COLO668 (cell line): Measurements from ENCODE around the gene ATCAY.
"Not testable (repeated sequence)": the region's sequence is repeated elsewhere in the genome, so short reads cannot be mapped to it uniquely, and the experiment has no call there.

ENCODE experiments used
- DNase-seq: peaks from one replicate; lab custom pipeline; 2025; ENCODE audit not compliant: unreplicated experiment; lab: John Stamatoyannopoulos, UW

The ATCAY gene

DNA sequence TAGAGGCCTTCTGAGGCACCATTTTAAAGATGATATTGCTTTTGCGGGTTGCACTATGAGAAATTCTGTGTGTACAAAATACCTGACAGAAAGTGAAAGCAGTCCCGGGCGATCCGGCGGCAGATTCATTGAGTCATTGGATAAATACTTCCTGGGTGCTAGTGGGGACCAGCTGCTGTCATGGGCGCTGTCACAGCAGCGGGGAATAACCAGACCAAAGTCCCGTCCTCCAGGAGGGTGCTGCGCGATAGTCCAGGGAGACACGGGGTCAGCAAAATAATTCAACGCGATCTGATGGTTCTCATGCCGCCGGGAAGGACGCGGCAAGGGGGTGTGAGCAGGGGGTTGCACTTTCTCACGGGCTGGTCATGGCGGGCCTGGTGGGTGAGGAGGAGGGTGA, 25.2 kb upstream of the ATCAY start:
- DNase-seq = peak; percentile 75

DNA sequence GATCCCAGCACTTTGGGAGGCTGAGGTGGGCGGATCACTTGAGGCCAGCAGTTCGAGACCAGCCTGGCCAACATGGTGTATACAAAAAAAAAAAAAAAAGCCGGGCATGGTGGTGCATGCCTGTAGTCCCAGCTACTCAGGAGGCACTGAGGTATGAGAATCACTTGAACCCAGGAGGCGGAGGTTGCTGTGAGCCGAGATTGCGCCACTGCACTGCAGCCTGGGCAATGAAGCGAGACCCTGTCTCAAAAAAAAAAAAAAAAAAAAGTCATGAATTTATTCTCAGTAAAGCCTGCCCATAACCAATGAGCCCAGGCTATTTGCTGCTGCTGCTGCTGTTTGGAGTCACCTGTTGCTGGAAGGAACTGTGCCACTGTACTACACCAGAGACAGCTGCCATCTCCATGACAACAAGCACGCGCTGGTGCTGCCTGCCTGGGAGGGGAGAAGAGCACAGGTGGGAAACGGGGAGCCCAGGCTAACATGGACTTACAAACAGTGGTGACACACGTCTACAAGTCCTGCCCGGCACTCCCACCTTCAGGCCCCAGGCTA, 23.0 kb upstream of the ATCAY start:
- DNase-seq = peak; percentile 60

GRCh38 chr19:3860499-3860898, 20.0 kb upstream of the ATCAY start:
- DNase-seq = no peak

DNA sequence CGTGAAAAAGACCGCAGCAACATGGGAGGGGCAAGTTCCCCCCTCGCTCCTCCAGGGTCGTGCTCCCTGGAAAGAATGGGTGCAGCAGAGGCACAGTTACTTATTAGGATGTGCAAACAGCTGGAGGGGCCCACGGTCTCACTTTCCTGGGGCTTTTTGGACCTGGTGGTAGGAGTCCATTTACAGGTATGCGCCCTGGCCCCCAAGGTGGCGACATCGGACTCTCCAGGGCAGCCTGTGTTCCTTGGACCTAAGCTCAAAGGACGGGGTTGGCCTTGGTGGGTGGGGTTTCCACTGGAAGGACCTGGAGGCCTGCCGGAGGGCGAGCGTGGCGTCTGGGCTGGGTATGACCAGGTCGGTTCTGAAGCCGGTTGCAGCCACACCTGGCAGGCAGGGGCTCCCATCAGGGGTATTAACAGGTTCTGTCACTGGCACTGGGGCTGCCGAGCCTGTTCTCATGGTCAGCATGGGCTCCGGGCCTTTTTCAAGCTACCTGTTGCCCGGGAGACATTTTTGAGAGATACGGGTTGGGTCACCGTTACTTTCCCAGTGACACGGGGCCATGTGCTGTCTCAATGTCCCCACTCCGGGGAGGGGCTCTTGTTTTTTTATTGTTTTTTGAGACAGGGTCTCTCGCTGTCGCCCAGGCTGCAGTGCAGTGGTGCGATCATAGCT, 17.5 kb upstream of the ATCAY start:
- DNase-seq = no peak

DNA sequence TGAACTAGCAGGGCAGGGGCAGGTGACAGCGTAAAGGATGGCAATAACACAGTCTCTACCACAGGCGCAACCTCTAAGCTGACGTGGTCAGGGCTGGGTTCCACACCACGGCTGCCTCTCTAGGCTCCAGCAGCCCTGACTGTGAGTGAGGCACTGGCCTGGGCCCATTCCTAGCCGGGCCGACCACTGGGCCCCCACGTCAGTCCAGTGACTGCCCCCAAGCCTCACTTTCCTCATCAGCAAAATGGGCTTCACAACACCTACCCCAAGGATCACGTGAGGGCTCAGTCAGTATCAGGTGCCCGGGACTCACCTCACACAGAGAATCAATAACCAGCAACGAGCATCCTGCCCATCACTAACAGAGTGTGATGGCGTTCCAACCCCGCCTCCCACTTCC, 16.8 kb upstream of the ATCAY start:
- DNase-seq = no peak

GRCh38 chr19:3866910-3867638, 13.4 kb upstream of the ATCAY start:
- DNase-seq = no peak

DNA sequence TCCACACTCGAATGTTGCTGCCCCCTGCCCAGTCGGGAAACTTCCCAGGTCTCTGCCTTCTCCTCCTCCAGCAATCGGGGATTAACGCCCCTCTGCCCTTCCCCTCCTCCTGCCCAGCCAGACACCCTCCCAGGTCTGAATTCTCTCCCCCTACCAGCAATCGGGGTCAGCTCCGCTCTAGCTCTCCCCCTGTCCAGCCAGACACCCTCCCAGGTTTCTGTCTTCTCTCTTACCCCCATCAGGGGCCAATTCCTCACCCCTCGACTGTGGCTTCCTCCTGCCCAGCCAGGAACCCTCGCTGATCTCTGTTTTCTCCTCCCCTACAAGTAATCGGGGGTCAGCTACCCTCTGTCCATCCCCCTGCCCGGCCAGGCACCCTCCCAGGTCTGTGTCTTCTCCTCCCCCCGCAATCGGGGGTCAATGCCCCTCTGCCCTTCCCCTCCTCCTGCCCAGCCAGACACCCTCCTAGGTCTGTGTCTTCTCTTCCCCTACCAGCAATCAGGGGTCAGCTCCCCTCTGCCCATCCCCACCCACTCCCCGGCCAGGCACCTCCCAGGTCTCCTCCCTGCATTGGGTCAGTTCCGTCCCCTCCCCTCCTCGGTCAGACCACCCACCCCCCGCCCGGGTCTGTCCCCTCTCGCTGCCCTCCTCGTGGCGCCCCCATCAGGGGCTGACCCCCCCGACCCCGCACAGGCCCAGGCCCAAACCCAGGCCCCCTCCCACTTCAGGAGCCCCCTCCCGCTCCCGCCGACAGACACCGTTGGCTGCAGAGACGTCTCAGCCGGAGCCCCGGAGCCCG, 12.3 kb upstream of the ATCAY start:
- DNase-seq = no peak

GRCh38 chr19:3868770-3869456, 11.6 kb upstream of the ATCAY start, which contains the start of gene ZFR2:
Gene ZFR2, minus strand, starts transcription at chr19:3869038. Its CDS starts 21 bp downstream, at chr19:3869017.
- DNase-seq = no peak

GRCh38 chr19:3873151-3873550, 7.3 kb upstream of the ATCAY start:
- no peak for DNase-seq

- DNase-seq = not testable (repeated sequence)
These were observed 5.8 kb upstream of the ATCAY start for GRCh38 chr19:3874695-3875094.

DNA sequence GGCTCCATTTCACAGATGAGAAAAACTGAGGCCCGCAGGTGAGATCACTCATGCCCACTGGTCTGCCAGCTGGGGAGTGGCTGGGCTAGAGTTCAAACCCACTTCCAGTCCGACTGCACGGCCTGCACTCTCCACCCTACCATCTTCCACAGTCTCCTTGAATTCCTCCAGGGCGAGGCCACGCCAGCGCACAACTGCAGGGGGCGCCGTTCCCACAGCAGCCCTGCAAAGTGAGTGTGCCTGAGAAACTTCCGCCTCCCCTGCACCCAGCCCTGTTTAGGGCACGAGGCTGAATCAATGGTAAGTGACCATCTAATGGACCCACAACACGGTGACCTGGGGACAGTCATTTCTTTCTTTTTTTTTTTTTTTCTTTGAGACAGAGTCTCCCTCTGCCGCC, 829 bp upstream of the ATCAY start:
- no peak for DNase-seq

DNA sequence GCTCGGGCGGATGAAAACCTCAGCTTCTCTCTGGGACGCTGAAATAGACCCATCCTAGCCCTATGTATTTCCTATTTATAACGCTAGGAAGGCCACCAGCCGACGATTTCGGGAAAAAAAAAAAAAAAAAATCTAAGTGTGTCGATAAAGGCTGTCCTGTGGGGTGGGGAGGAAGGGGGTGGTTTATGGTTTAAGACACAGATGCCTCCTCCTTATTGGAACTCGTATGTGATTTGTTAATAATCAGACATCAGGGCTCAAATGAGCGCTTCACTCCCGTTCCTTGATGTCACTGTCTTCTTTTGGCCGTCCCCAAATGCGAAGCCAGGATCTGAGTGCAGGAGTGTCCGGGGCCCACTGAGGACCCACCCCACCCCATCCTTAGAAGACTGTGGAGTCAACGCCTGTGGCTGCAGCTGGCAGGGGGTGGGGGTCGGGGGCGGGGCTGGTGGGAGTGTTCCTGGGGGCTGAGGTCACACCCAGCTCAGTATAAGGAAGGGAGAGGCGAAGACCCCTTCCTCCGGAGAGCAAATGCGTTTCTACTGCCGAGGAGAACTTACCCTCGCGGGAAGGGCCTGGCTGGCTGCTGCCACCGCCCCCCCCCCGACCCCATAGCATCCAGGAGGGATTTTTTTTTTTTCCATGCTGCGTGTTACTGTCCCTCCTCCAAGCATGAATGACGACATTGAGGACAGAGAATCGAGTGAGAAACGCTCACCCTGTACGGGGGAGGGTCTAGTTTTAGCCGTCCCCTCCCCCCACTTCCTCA, 971 bp downstream of the ATCAY start:
- DNase-seq = no peak

DNA sequence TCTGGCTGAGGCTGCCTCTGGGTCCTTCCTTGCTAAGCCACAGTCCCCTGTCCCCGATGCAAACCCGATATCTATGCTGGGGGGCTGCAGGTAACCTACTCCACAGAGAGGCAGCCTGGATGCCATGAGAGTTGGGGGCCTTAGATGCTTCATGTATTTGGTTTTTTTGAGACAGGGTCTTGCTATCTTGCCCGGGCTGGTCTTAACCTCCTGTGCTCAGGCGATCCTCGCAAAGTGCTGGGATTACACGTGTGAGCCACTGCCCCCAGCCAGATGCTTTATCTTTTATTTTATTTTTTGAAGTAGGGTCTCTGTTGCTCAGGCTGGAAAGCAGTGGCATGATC, 1.5 kb downstream of the ATCAY start:
- DNase-seq = no peak

- no peak for DNase-seq
These were observed 10.1 kb downstream of the ATCAY start for GRCh38 chr19:3890591-3890990.

GRCh38 chr19:3893509-3894179, 13.2 kb downstream of the ATCAY start:
- DNase-seq = no peak

DNA sequence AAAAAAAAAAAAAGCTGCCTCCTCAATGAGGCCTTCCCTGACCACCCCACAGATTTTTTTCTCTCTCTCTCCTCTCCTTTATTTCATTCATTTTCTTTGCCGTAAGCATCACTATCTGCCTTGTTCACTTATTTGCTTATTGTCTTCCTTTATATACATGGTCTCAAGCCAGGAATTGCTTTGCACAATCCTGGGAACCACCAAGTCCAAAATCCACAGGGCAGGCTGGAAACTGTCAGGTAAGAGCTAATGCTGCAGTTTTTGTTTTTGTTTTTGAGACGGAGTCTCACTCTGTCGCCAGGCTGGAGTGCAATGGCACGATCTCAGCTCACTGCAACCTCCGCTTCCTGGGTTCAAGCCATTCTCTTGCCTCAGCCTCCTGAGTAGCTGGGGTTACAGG, 14.5 kb downstream of the ATCAY start:
- not testable (repeated sequence) for DNase-seq

GRCh38 chr19:3895788-3896187, 15.3 kb downstream of the ATCAY start:
- no peak for DNase-seq

DNA sequence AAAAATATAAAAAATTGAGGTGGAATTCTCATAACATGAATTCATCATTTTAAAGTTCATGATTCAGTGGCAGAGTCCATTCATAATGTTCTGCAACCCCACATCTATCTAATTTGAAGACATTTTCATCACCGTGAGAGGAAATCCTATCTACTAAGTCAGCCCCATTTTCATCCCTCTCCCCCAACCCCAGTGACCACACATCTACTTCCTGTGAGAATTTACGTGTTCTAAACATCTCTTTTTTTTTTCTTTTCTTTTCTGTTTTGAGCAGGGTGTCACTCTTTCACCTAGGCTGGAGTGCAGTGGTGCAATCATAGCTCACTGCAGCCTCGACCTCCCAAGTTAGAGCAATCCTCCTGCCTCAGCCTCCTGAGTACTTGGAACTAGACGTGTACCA, 17.5 kb downstream of the ATCAY start:
- no peak for DNase-seq

DNA sequence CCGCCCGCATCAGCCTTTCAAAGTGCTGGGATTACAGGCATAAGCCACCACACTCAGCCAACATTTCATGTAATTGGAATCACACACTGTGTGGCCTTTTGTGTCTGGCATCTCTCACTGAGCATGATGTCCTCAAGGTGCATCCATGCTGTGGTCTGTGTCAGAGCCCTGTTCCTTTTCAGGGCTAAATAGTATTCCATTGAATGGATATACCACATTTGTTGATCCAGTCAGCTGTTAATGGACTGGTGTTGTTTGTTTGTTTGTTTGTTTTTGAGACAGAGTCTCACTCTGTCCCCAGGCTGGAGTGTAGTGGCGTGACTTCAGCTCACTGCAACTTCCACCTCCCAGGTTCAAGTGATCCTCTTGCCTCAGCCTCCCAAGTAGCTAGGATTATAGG, 17.9 kb downstream of the ATCAY start:
- no peak for DNase-seq
